Karpas-422 (cell line): Measurements from ENCODE around the gene HYAL3. TPM values are rescaled to one million over a fixed set of nuclear protein-coding genes. Genes with fewer than 3 reads are reported as not detected.

Experiments used
- DNase-seq: peaks from one replicate; pipeline ENCODE4 v3.0.0-alpha.2; 2015
- H2AFZ ChIP-seq: fragments of 200-600 bp; sonication (generic); 2 replicates; pipeline ENCODE4 v1.6.1; 2014; ENCODE audit warnings: antibody characterized with exemption, low read length, mixed read lengths
- H3K27ac ChIP-seq: fragments of 200-600 bp; sonication (generic); 2 replicates; pipeline ENCODE4 v1.5.1; 2014; ENCODE audit warnings: mild to moderate bottlenecking, low read length, moderate library complexity
- H3K27me3 ChIP-seq: fragments of 200-600 bp; sonication (generic); 2 replicates; pipeline ENCODE4 v1.6.1; 2014; ENCODE audit warnings: low read length, mixed read lengths
- H3K36me3 ChIP-seq: fragments of 200-600 bp; sonication (generic); 2 replicates; pipeline ENCODE4 v1.6.1; 2014; ENCODE audit warnings: low read length, mixed read lengths; ENCODE audit not compliant: insufficient read depth
- H3K4me1 ChIP-seq: fragments of 200-600 bp; sonication (generic); 2 replicates; pipeline ENCODE4 v1.6.1; 2014; ENCODE audit warnings: mild to moderate bottlenecking, low read length, mixed read lengths
- H3K4me2 ChIP-seq: fragments of 200-600 bp; sonication (generic); 2 replicates; pipeline ENCODE4 v1.6.1; 2014; ENCODE audit warnings: low read length, low read depth, mild to moderate bottlenecking; ENCODE audit not compliant: poor library complexity, severe bottlenecking
- H3K4me3 ChIP-seq: fragments of 200-600 bp; sonication (generic); 2 replicates; pipeline ENCODE4 v1.5.1; 2014; ENCODE audit warnings: mild to moderate bottlenecking, antibody characterized with exemption, low read length, mixed read lengths
- H3K79me2 ChIP-seq: fragments of 200-600 bp; sonication (generic); 2 replicates; pipeline ENCODE4 v1.6.1; 2014; ENCODE audit warnings: mild to moderate bottlenecking, low read length, mixed read lengths
- H3K9ac ChIP-seq: fragments of 200-600 bp; sonication (generic); 2 replicates; pipeline ENCODE4 v1.6.0; 2014; ENCODE audit warnings: low read length
- H3K9me2 ChIP-seq: fragments of 200-600 bp; sonication (generic), shearing (Covaris generic); replicated peaks from 2 replicates; pipeline ENCODE4 v1.6.0; 2014; ENCODE audit warnings: mild to moderate bottlenecking, low read length, moderate library complexity; ENCODE audit not compliant: insufficient read depth
- H3K9me3 ChIP-seq: fragments of 300-700, 200-600 bp; sonication (generic); 2 replicates; pipeline ENCODE4 v1.6.1; 2014; ENCODE audit warnings: low read length, mixed read lengths
- H4K20me1 ChIP-seq: fragments of 200-600 bp; sonication (generic); 2 replicates; pipeline ENCODE4 v1.6.1; 2014; ENCODE audit warnings: mild to moderate bottlenecking, antibody characterized with exemption, low read length, low read depth; ENCODE audit not compliant: insufficient read depth
- total RNA-seq: library from RNA; depleted of rRNA; stranded (reverse); fragments of >200 nt; shearing (Covaris generic); gene quantifications from 2 replicates; pipeline ENCODE4 v1.2.3, GENCODE V29; 2014; ENCODE audit warnings: low replicate concordance

The HYAL3 gene
- total RNA-seq, 1 experiment from 2014 or later, result 9.3 TPM

- Histone ChIP-seq H3K79me2 (no peaks in the 10 kb centered on the region), H3K4me3 (peak overlapping the region; percentile 62), H3K4me2 (peak overlapping the region; percentile 69), H2AFZ (no peak overlapping the region), H3K9me3 (no peaks in the 10 kb centered on the region), H3K27ac (no peak overlapping the region), H3K36me3 (peaks cover 4% of the 10 kb centered on the region), H3K4me1 (peaks cover 10% of the 10 kb centered on the region), H3K9me2 (no peaks in the 10 kb centered on the region), H4K20me1 (no peaks in the 10 kb centered on the region; the same call in 1 of the 2 replicates), H3K27me3 (no peaks in the 10 kb centered on the region), H3K9ac (peak overlapping the region; percentile 71)
- peak; percentile 94 for DNase-seq
Measured at GRCh38 chr3:50260027-50260941, 38.9 kb downstream of the HYAL3 start.

- no peaks in the 10 kb centered on the region for H3K9me3 ChIP-seq
- peak overlapping the region; percentile 69 for H3K4me2 ChIP-seq
- peaks cover 4% of the 10 kb centered on the region for H3K36me3 ChIP-seq
- no peak for DNase-seq
- H3K4me3 ChIP-seq, result peak overlapping the region; percentile 62; the same call in 1 of the 2 replicates
- H3K27me3 ChIP-seq, result no peaks in the 10 kb centered on the region
- no peak overlapping the region for H3K27ac ChIP-seq
- H3K79me2 ChIP-seq, result no peaks in the 10 kb centered on the region
- peaks cover 10% of the 10 kb centered on the region for H3K4me1 ChIP-seq
- no peaks in the 10 kb centered on the region; the same call in 1 of the 2 replicates for H4K20me1 ChIP-seq
- H3K9me2 ChIP-seq, result no peaks in the 10 kb centered on the region
- H3K9ac ChIP-seq, result peak overlapping the region; percentile 71
- no peak overlapping the region for H2AFZ ChIP-seq
Measured at GRCh38 chr3:50259432-50260026, 39.7 kb downstream of the HYAL3 start.

DNA sequence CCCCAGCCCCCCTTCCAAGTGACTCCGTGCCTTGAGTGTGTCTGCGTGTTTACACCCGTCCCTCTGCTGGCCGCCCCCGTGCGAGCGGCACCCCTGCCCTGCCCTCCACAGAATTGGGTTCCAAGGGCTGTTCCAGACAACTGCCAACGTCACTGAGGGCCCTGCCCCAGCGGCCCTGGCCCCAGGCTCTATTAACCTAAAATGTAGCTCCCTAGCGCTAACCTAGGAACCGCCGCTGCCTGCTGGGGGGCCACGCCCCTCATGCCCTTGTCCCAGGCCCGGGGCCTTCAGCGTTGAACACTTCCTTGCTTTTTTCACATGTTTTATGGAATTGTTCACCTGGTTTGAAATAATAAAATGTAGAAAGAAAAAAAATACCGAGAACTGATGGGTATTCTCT lies 40.2 kb downstream of the HYAL3 start:
- no peak for DNase-seq
- Histone ChIP-seq H3K4me3 (no peak overlapping the region), H3K27ac (no peak overlapping the region), H2AFZ (no peak overlapping the region), H3K36me3 (peaks cover 4% of the 10 kb centered on the region), H3K79me2 (no peaks in the 10 kb centered on the region), H3K9ac (no peak overlapping the region), H3K27me3 (no peaks in the 10 kb centered on the region), H3K4me1 (peaks cover 10% of the 10 kb centered on the region), H3K9me3 (no peaks in the 10 kb centered on the region), H3K4me2 (no peak overlapping the region), H4K20me1 (no peaks in the 10 kb centered on the region; the same call in 1 of the 2 replicates), H3K9me2 (no peaks in the 10 kb centered on the region)

GRCh38 chr3:50258029-50258680 lies 41.0 kb downstream of the HYAL3 start:
- Histone ChIP-seq H3K9me2 (no peaks in the 10 kb centered on the region), H3K9me3 (no peaks in the 10 kb centered on the region), H3K4me3 (no peak overlapping the region), H3K4me1 (peaks cover 10% of the 10 kb centered on the region), H3K79me2 (no peaks in the 10 kb centered on the region), H3K27ac (no peak overlapping the region), H3K4me2 (no peak overlapping the region), H3K9ac (no peak overlapping the region), H4K20me1 (no peaks in the 10 kb centered on the region; the same call in 1 of the 2 replicates), H2AFZ (no peak overlapping the region), H3K36me3 (peaks cover 4% of the 10 kb centered on the region), H3K27me3 (no peaks in the 10 kb centered on the region)
- no peak for DNase-seq

DNA sequence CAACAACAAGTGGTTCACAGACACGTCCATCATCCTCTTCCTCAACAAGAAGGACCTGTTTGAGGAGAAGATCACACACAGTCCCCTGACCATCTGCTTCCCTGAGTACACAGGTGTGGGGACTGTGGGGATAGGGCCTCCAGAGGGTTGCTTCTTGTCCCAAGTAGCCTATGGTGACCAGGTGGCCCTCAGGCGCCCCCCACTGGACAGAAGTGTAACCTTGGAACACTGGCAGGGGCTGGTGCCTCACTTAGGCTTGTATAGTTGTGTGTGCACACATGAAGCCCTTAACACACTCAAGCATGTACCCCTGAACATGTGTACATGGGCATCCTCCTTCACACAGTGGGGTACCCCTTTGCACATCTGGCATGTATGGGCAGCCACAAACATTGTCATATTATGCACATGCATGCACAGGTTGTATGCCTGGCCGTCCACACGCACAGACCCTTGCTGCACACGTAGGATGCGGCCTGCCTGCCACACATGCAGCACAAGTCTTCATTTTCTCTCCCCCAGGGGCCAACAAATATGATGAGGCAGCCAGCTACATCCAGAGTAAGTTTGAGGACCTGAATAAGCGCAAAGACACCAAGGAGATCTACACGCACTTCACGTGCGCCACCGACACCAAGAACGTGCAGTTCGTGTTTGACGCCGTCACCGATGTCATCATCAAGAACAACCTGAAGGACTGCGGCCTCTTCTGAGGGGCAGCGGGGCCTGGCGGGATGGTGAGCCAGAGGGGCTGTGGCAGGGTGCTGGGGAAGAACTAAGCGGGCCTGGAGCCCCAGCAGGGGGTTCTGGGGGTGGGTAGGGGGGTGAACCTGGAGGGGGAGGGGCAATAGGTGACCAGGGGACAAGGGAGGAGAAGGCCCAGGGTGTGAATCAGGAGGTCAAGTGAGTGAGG lies 42.0 kb downstream of the HYAL3 start:
- Histone ChIP-seq H3K36me3 (peaks cover 4% of the 10 kb centered on the region), H3K9me3 (no peaks in the 10 kb centered on the region), H3K9me2 (no peaks in the 10 kb centered on the region), H3K9ac (no peak overlapping the region), H2AFZ (no peak overlapping the region), H3K4me3 (no peak overlapping the region), H3K4me1 (peaks cover 10% of the 10 kb centered on the region), H3K79me2 (no peaks in the 10 kb centered on the region), H3K27me3 (no peaks in the 10 kb centered on the region), H3K4me2 (no peak overlapping the region), H3K27ac (no peak overlapping the region), H4K20me1 (peaks cover 1% of the 10 kb centered on the region; the same call in 1 of the 2 replicates)
- DNase-seq, result peak; percentile 76

- Histone ChIP-seq H4K20me1 (peaks cover 19% of the 10 kb centered on the region), H3K4me3 (no peak overlapping the region), H3K36me3 (peaks cover 7% of the 10 kb centered on the region), H3K79me2 (peaks cover 14% of the 10 kb centered on the region), H3K27me3 (no peaks in the 10 kb centered on the region), H3K9me2 (no peaks in the 10 kb centered on the region), H3K27ac (no peak overlapping the region), H3K4me1 (peaks cover 8% of the 10 kb centered on the region), H3K9ac (no peak overlapping the region), H2AFZ (no peak overlapping the region), H3K9me3 (no peaks in the 10 kb centered on the region), H3K4me2 (no peak overlapping the region)
- no peak for DNase-seq
Measured at GRCh38 chr3:50255251-50255615, 44.0 kb downstream of the HYAL3 start.

- peaks cover 7% of the 10 kb centered on the region for H3K36me3 ChIP-seq
Measured at GRCh38 chr3:50254577-50255250, 44.5 kb downstream of the HYAL3 start.

More at GRCh38 chr3:50254577-50255250, 44.5 kb downstream of the HYAL3 start:
- no peak for DNase-seq
- H2AFZ ChIP-seq, result no peak overlapping the region
- H3K79me2 ChIP-seq, result peaks cover 19% of the 10 kb centered on the region
- no peaks in the 10 kb centered on the region for H3K9me3 ChIP-seq
- H4K20me1 ChIP-seq, result peaks cover 23% of the 10 kb centered on the region
- no peak overlapping the region for H3K4me2 ChIP-seq
- H3K27ac ChIP-seq, result no peak overlapping the region
- no peaks in the 10 kb centered on the region for H3K9me2 ChIP-seq
- peaks cover 6% of the 10 kb centered on the region; the same call in 1 of the 2 replicates for H3K4me1 ChIP-seq
- H3K9ac ChIP-seq, result no peak overlapping the region
- H3K4me3 ChIP-seq, result no peak overlapping the region
- no peaks in the 10 kb centered on the region for H3K27me3 ChIP-seq
